ENCODE data around the gene PKNOX1.
"Not testable (repeated sequence)": the region's sequence is repeated elsewhere in the genome, so short reads cannot be mapped to it uniquely, and the experiment has no call there.

PKNOX1 gene

GRCh38 chr21:43021191-43021590 is 46.8 kb downstream of the PKNOX1 start:
- DNase-seq (ENCODE audit: low spot score) = no peak

DNA sequence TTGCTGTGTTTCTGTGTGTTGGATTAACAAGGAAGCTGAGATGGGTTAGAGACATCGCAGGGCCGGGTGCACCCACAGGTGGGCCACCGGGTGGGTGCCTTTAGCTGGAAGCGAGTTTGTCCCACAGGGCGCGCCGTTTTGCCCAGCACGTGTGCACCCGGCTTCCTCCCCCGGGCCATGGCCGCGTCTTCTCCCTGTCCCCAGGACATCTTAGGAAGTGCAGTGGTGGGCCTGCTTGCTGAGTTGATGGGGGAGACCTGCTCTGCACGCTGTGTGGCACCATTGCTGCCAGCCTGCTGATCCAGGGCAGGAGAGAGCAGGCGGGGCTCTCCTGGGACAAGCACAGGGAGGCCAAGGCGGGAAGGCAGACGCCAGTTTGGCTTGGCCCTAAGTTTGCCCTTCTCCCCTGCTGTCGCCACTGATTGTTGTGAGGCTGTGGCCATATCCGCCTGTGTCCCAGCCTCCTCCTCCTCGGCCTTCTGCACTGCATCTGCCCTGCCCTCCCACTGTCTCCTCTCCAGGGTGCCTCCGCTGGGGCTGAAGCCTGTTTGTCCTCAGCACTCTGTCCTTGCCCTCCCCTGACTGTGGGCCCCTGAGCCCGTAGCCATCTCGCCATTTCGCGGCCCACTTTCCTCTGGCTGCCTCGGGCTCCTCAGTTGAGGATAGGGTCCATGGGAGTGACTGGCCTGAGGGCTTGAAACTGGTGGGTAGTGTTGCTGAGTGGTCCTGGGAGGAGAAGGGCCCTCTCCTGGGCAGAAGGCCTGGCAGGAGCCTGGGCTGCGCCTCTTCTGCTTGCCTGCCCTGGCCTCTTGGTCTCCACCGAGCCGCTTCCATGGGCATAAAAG is 47.6 kb downstream of the PKNOX1 start:
- DNase-seq (ENCODE audit: low spot score) = no peak

GRCh38 chr21:43023175-43023574 is 48.8 kb downstream of the PKNOX1 start:
- DNase-seq (ENCODE audit: low spot score) = no peak

- no peak for DNase-seq (ENCODE audit: low spot score)
These were observed 50.2 kb downstream of the PKNOX1 start for GRCh38 chr21:43024439-43025136.

GRCh38 chr21:43025636-43026180 is 51.3 kb downstream of the PKNOX1 start:
- DNase-seq (ENCODE audit: low spot score) = no peak

GRCh38 chr21:43027846-43028731 is 53.7 kb downstream of the PKNOX1 start:
- DNase-seq (ENCODE audit: low spot score) = no peak

DNA sequence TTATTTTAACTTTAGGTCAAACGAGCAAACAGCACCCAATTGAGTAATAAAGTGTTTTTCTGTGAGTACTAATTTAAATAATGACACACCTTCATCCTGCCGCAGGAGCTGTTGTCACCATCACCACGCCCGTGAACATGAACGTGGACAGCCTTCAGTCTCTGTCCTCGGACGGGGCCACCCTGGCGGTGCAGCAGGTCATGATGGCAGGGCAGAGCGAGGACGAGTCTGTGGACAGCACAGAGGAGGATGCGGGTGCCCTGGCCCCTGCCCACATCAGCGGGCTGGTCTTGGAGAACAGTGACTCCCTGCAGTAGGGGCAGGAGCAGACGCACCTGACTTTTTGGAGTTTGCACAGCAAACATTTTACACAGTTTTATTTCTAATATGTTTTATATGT is 55.4 kb downstream of the PKNOX1 start:
- DNase-seq (ENCODE audit: low spot score) = no peak

DNA sequence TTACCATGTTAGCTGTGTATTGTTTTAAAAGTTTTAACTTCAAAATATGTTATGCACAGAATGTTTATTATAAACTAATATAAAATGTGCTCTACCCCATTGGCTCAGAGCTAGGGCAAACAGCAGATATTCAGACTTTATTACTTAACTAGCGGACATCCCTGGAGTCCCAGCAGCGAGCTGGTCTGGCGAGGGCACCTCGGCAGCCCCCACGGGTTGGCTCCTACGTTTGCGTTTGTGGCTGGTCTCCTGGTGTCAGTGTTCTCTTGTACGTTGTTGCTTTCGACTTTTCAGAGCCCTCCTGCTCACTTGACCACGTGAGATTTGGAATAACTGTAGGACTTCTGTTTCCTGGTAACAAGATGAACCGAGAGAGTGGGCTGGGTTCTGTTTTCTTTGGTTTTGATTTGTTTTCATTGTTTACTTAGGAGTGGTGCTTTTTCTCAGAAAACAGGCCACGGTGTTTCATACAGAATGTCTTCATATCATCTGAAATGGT is 56.8 kb downstream of the PKNOX1 start:
- no peak for DNase-seq (ENCODE audit: low spot score)

GRCh38 chr21:43034101-43034500 is 59.7 kb downstream of the PKNOX1 start:
- no peak for DNase-seq (ENCODE audit: low spot score)

DNA sequence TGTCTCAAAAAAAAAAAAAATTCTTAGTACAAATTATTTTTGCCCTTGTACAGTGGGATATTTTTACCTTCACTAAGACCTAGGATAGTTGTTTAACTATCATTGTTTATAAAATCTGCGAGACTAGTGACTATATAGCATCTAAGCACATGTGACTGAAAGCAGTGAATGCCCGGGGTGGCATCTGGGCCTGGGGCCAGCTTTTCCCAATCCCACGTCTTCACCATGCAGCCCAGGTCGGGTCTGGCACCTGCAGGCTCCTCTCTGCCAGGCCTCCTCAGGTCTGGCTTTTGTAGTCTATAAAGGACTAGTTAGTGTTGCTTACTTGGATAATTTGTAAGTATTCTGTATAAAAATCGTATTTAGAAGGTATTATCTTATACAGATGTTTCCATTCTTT is 60.5 kb downstream of the PKNOX1 start:
- DNase-seq (ENCODE audit: low spot score) = no peak

- DNase-seq (ENCODE audit: low spot score) = not testable (repeated sequence)
These were observed 62.5 kb downstream of the PKNOX1 start for GRCh38 chr21:43036889-43037288.

DNA sequence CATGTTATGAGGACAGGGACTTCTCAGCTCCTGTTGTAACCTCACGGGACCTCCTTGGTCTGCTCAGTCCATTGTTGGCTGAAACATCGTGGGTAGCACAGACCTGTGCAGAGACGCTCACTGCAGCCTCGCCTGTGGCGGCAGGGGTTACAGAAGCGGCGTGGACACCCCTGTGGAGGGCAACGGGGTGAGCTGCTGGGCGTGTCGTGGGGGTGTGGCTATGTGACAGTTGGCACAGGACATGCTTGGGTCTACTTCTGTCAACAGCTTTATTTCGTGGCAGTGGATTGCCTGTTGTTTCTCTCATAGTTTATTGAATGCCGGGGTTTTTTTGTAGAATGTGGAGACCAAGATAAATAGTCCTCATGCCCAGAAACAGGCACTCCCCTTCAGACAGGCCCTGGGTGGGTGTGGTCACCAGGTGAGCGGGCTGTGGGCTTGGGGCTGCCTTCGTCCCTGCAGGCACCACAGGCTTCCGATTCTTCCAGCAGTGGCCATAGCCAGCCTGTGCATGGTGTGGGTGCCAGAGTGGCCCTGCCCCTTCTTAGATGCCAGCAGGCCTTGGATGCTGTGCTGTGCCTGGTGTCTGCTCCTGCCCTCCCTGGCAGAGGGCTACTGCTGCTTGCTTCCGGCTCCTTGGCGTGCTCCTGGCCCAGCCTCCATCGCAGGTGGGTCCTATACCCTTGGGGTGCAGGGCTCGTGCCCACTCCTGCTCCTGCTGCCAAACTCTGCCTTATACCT is 63.7 kb downstream of the PKNOX1 start:
- DNase-seq (ENCODE audit: low spot score) = not testable (repeated sequence)

DNA sequence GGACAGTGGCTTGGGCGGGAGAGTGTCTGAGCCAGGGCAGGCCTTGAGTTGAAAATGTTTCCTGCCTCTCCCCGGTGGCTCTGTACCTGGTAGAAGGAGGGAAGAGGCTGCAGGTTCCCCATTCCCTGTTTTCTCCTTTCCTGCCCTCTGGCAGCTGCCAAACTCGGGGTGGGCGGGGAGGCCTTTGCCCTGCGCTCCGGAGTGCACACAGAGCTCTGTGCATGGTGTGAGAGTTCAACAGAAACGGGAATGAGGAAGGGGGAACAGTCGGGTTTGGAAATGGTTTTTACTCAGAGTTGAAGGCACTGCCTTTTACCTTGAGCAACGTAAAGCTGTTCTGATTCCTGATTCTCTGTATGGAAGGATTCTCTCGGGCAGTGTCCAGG is 64.3 kb downstream of the PKNOX1 start:
- DNase-seq (ENCODE audit: low spot score) = not testable (repeated sequence)

DNA sequence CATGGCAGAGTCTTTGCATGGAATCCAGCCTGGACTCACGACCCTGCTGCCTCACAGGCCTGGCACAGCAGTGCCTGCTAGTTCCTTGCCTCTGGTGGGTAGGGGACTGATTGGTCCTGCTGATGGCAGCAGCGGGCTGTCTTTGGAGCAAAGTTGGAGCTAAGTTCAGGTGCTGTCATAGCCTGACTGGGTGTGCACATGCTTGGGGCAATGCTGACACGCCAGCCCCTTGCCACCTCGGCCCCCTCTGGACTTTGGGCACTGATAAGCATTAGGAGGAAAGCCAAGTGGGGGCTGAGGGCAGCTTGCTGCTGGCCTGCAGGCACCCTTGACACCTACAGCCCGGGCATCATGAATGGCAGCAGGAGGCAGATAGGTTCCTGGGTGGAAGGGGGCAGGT is 67.8 kb downstream of the PKNOX1 start:
- not testable (repeated sequence) for DNase-seq (ENCODE audit: low spot score)

- not testable (repeated sequence) for DNase-seq (ENCODE audit: low spot score)
These were observed 68.9 kb downstream of the PKNOX1 start for GRCh38 chr21:43043291-43043690.

DNA sequence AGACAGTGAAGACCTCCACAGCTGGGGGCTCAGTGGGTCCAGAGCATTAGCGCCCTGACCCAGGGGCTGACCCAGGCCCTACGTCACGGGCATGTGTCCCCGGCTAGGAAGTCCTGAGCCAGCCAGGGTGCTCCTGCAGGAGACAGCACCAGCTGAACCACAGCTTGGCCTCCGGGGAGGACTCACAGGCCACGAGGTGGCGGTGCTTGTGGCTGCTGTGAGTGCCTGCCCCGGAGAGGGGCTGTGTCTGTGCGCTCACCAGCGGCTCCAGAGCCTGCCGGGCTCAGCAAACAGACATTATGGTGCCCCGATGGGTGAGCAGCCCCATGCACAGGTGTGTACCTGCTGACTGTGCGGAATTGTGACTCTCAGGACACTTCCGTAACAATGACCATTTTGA is 70.2 kb downstream of the PKNOX1 start:
- DNase-seq (ENCODE audit: low spot score) = not testable (repeated sequence)

GRCh38 chr21:43045165-43045875 is 71.0 kb downstream of the PKNOX1 start:
- not testable (repeated sequence) for DNase-seq (ENCODE audit: low spot score)

DNA sequence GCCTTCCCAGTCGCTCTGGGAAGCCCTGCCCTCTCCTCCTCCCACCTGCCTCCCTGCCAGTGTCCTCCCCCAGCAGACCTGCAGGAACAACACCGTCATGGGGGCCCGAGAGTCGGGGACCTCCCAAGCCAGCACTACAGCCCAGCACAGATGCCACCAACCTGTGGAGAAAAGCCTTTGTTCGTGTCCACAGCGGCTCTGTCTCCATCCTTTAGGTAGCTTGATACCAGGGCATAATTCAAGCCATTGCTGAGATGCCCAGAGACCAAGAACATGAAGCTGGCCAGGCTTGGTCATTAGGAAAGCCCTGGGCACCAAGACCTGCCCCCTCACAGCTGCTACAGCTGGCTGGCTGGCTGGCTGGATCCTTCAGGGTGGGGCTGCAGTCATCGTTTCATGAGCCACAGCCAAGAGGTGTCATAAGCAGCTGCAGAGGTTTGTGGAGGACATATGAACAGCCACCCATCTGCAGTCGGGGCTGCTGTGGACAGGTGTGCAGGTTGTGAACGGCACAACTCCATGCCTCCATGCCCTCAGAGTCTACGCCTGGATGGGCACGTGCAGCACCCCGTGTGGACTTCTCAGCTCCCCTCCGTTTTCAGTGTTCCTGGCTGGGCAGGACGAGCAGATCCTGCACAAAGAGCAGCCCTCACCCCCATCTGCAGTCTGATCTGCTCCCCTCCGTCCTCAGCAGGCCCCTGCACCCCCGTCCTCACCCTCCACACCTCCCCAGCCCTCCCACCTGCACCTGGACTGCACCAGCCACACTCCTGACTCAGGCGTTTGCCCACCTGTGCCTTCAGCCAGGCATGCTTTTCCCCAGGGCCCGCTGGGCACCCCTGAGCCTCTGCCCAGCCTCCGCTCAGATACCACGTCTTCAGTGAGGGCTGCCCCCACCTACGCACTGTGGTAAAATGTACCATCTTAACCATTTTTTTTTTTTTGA is 71.8 kb downstream of the PKNOX1 start:
- not testable (repeated sequence) for DNase-seq (ENCODE audit: low spot score)

DNA sequence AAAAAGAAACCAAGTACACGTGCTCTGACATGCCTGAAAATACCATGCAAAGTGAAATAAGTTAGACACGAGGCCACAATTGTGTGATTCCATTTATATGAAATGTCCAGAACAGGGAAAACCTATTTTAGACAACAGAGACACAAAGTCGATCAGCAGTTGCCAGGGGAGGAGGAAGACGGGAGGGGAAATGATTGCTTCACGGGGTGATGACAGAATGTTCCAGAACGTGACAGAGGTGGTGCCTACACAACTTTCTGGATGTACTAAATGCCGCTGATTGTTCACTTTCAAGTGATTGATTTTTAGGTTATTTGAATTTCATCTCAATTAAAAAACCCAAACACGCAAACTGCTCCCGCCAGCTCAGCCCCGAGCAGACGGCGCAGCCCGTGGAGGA is 78.8 kb downstream of the PKNOX1 start:
- not testable (repeated sequence) for DNase-seq (ENCODE audit: low spot score)
